ENCODE results near the gene KNOP1. TPM values are rescaled to one million over a fixed set of nuclear protein-coding genes. Genes with fewer than 3 reads are reported as not detected.

Gene KNOP1
- total RNA-seq, 1 experiment from 2014 or later: 60.4 TPM

DNA sequence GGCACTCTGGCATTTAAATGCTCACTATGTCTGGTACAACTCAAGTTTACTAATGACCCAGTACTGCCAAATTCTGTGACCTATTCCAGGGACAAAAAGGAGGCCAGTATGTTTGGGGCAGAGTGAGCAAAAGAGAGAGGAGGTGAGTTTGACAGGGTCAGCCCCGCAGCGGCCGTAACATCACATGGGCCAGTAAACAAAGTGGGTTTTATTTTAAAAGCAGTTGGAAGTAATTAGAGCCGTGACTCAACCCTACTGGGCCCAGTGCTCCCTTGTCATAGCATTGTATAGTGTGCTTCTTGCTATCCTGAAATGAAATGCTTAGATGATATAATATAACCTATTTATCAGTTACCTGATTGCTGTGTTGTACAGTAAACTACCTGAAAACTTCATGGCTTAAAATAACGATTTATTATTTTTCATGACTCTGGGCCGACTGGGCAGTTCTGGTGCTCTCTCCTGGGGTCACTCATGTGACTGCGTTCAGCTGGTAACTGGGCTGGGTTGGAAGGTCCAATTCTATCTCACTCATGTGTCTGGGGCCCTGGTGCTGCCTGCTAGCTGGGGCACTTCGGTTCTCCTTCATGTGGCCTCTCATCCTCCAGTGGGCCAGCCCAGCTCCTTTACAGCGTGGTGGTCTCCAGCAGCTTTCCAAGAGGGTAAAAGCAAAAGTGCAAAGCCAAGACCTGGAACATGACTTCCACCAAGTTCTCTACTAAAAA is 27.4 kb upstream of the KNOP1 start:
- ChIA-PET POLR2A (ENCODE audit: unreplicated experiment) (no interaction called here), CTCF (no interaction called here)
- 0 out of 2 replicates have a peak, but pooled peaks cover 3% of the 10 kb centered on the region for H3K79me2 ChIP-seq (ENCODE audit: low read depth)
- DNase-seq: no peak
- H3K27me3 ChIP-seq (ENCODE audit: insufficient read depth, low read depth): no peaks in the 10 kb centered on the region
- BruUV-seq (replicated peaks): no TSS peak
- no peaks in the 10 kb centered on the region for H4K20me1 ChIP-seq (ENCODE audit: insufficient read depth)
- no peaks in the 10 kb centered on the region for H3K9me3 ChIP-seq (ENCODE audit: insufficient read depth, low read depth)
- peaks cover 28% of the 10 kb centered on the region for H3K4me1 ChIP-seq (replicated peaks; ENCODE audit: insufficient read depth)
- no peaks in the 10 kb centered on the region for H3K36me3 ChIP-seq (ENCODE audit: low read depth)
- no peak overlapping the region for H2AFZ ChIP-seq
- TF ChIP-seq, protein P1, sequence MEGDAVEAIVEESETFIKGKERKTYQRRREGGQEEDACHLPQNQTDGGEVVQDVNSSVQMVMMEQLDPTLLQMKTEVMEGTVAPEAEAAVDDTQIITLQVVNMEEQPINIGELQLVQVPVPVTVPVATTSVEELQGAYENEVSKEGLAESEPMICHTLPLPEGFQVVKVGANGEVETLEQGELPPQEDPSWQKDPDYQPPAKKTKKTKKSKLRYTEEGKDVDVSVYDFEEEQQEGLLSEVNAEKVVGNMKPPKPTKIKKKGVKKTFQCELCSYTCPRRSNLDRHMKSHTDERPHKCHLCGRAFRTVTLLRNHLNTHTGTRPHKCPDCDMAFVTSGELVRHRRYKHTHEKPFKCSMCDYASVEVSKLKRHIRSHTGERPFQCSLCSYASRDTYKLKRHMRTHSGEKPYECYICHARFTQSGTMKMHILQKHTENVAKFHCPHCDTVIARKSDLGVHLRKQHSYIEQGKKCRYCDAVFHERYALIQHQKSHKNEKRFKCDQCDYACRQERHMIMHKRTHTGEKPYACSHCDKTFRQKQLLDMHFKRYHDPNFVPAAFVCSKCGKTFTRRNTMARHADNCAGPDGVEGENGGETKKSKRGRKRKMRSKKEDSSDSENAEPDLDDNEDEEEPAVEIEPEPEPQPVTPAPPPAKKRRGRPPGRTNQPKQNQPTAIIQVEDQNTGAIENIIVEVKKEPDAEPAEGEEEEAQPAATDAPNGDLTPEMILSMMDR (conservative IDR thresholded peaks at IDR 0.05): no peak
- no peak for TF ChIP-seq EZH2 (IDR thresholded peaks at IDR 0.05; ENCODE audit: low read depth)
- no peak overlapping the region for H3K4me2 ChIP-seq
- no peak overlapping the region for H3K27ac ChIP-seq
- H3K4me3 ChIP-seq: no peak overlapping the region
- no peaks in the 10 kb centered on the region for H3K9me2 ChIP-seq (ENCODE audit: insufficient read depth)
- H3F3A ChIP-seq (ENCODE audit: insufficient read depth, low read depth): peaks cover 20% of the 10 kb centered on the region
- intact Hi-C loops (cut with micrococcal nuclease; ENCODE audit: unreplicated experiment): no loop called here

DNA sequence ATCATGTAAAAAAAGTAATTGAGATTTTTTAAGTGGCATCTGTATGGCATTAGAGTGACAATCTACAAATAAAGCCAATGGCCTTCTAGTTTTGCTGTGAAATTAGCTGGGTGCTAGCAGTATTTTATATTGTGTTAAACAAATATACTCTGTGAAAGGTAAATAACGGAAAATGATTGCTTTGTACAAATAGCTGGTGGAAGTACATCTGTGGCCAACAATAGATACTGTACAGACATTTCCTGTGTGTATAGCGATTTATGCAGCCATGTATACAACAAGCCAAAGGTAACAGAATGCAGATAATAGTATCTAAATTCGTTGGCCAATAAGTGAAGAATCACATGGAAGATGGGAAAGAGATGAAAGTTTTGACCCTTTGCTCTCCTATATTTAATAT is 26.6 kb upstream of the KNOP1 start:
- intact Hi-C loops (cut with micrococcal nuclease; ENCODE audit: unreplicated experiment): no loop called here
- Histone ChIP-seq H2AFZ (no peak overlapping the region), H3K9me3 (ENCODE audit: insufficient read depth, low read depth) (no peaks in the 10 kb centered on the region), H3K36me3 (ENCODE audit: low read depth) (no peaks in the 10 kb centered on the region), H3K4me1 (replicated peaks; ENCODE audit: insufficient read depth) (peaks cover 26% of the 10 kb centered on the region), H3K9me2 (ENCODE audit: insufficient read depth) (no peaks in the 10 kb centered on the region), H3K79me2 (ENCODE audit: low read depth) (0 out of 2 replicates have a peak, but pooled peaks cover under 1% of the 10 kb centered on the region), H3K4me3 (no peak overlapping the region), H3F3A (ENCODE audit: insufficient read depth, low read depth) (peaks cover 20% of the 10 kb centered on the region), H4K20me1 (ENCODE audit: insufficient read depth) (no peaks in the 10 kb centered on the region), H3K27me3 (ENCODE audit: insufficient read depth, low read depth) (no peaks in the 10 kb centered on the region), H3K27ac (no peak overlapping the region), H3K4me2 (no peak overlapping the region)
- TF ChIP-seq EZH2 (IDR thresholded peaks at IDR 0.05; ENCODE audit: low read depth): no peak
- TF ChIP-seq, protein P1 (conservative IDR thresholded peaks at IDR 0.05): no peak
- ChIA-PET CTCF (no interaction called here), POLR2A (ENCODE audit: unreplicated experiment) (no interaction called here)
- DNase-seq: no peak
- no TSS peak for BruUV-seq (replicated peaks)

DNA sequence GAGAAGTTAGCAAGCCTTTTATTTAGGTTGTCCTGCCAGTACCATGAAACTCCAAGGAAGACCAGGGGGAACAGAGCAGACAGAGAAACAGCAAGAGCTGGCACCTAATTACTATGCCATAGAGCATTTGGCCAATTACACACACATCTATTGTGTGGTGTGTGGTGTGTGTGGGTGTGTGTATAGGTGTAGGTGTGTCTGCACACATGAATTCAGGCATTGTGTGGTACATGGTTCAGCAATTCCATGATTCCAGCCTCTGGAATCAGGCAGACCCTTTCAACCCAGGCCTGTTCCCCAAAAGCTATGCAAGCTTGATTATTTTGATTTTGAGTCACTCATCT is 25.8 kb upstream of the KNOP1 start:
- intact Hi-C loops (cut with micrococcal nuclease; ENCODE audit: unreplicated experiment): no loop called here
- no peaks in the 10 kb centered on the region for H3K9me2 ChIP-seq (ENCODE audit: insufficient read depth)
- H3K27ac ChIP-seq: no peak overlapping the region
- no peak for DNase-seq
- TF ChIP-seq, protein P1 (conservative IDR thresholded peaks at IDR 0.05): no peak
- no peak for TF ChIP-seq EZH2 (IDR thresholded peaks at IDR 0.05; ENCODE audit: low read depth)
- peaks cover 14% of the 10 kb centered on the region for H3F3A ChIP-seq (ENCODE audit: insufficient read depth, low read depth)
- H2AFZ ChIP-seq: no peak overlapping the region
- peaks cover 17% of the 10 kb centered on the region for H3K4me1 ChIP-seq (replicated peaks; ENCODE audit: insufficient read depth)
- ChIA-PET POLR2A (ENCODE audit: unreplicated experiment) (no interaction called here), CTCF (no interaction called here)
- no peak overlapping the region for H3K4me2 ChIP-seq
- H3K36me3 ChIP-seq (ENCODE audit: low read depth): no peaks in the 10 kb centered on the region
- no peak overlapping the region for H3K4me3 ChIP-seq
- no TSS peak for BruUV-seq (replicated peaks)
- H3K9me3 ChIP-seq (ENCODE audit: insufficient read depth, low read depth): no peaks in the 10 kb centered on the region
- no peaks in the 10 kb centered on the region for H4K20me1 ChIP-seq (ENCODE audit: insufficient read depth)
- no peaks in the 10 kb centered on the region for H3K79me2 ChIP-seq (ENCODE audit: low read depth)
- no peaks in the 10 kb centered on the region for H3K27me3 ChIP-seq (ENCODE audit: insufficient read depth, low read depth)
